K562 (cell line): ENCODE results near the gene DHDDS. TPM values are rescaled to one million over a fixed set of nuclear protein-coding genes. Genes with fewer than 3 reads are reported as not detected.

Source experiments
- BCOR ChIP-seq: fragments of 450-650 bp; IDR thresholded peaks from 2 replicates; pipeline ENCODE4 v1.6.1; 2016
- CREB1 ChIP-seq, 2 experiments: sonication (generic) in 1 of 2; formaldehyde crosslinking in 1 of 2; IDR thresholded peaks; 2 replicates each; pipeline versions ENCODE4 v1.6.1 to v1.8.0; 2012 to 2022; ENCODE audit warnings: inconsistent platforms in 1 of 2, mild to moderate bottlenecking in 1 of 2, missing genetic modification reagents in 1 of 2, moderate library complexity in 1 of 2
- EHMT2 ChIP-seq: fragments of 450-650 bp; IDR thresholded peaks from 2 replicates; pipeline ENCODE4 v1.6.1; 2018; ENCODE audit warnings: antibody characterized with exemption
- ETS1 ChIP-seq: conservative IDR thresholded peaks from 2 replicates; pipeline ENCODE4 v1.6.1; 2011; ENCODE audit warnings: low read depth, mild to moderate bottlenecking, low read length; ENCODE audit not compliant: control insufficient read depth
- HCFC1 ChIP-seq: IDR thresholded peaks from 2 replicates; pipeline ENCODE4 v1.6.1; 2012; ENCODE audit warnings: low read depth, low read length, improper control_type of control experiment
- KLF10 ChIP-seq: fragments of 250-450 bp; sonication (Bioruptor Pico); IDR thresholded peaks from 2 replicates; pipeline ENCODE4 v1.6.1; 2021; ENCODE audit warnings: matching md5 sums
- NR2C2 ChIP-seq, 2 experiments: fragments of 200-800 bp in 1 of 2; sonication (Bioruptor generic) in 1 of 2; sonication (generic) in 1 of 2; formaldehyde crosslinking in 1 of 2; IDR thresholded peaks; 2 replicates each; pipeline versions ENCODE4 v1.6.1 to v1.8.0; 2016 to 2022; ENCODE audit warnings: mild to moderate bottlenecking in 1 of 2, missing compliant biosample characterization in 1 of 2, missing genetic modification characterization in 1 of 2, missing genetic modification reagents in 1 of 2
- ZBTB40 ChIP-seq, 2 experiments: fragments of 450-650 bp in 1 of 2; sonication (generic) in 1 of 2; formaldehyde crosslinking in 1 of 2; IDR thresholded peaks; 2 replicates each; pipeline versions ENCODE4 v1.7.1 to v1.9.0; 2016 to 2022; ENCODE audit warnings: inconsistent platforms in 1 of 2, mild to moderate bottlenecking in 1 of 2, missing genetic modification reagents in 1 of 2
- ZNF165 ChIP-seq: fragments of 250-450 bp; sonication (Bioruptor Pico); IDR thresholded peaks from 2 replicates; pipeline ENCODE4 v1.4.0; 2020; ENCODE audit warnings: borderline replicate concordance
- ZNF384 ChIP-seq: IDR thresholded peaks from 2 replicates; pipeline ENCODE4 v1.6.1; 2012; ENCODE audit warnings: low read depth, low read length, improper control_type of control experiment
- ZNF79 ChIP-seq: fragments of 250-450 bp; sonication (Bioruptor Pico); IDR thresholded peaks from 2 replicates; pipeline ENCODE4 v1.4.0; 2020; ENCODE audit warnings: low read depth, mild to moderate bottlenecking, moderate library complexity
- polyA plus RNA-seq, 8 experiments: library from polyadenylated mRNA; depleted of rRNA in 4 of 8; stranded (reverse) in 5 of 8; unstranded in 3 of 8; fragments of >200 nt; fragmentation: Nextera tagmentation in 2 of 8; fragmentation: Illumina TruSeq in 1 of 8; extraction: Ambion mirVana in 2 of 8; extraction: Trizol in 1 of 8; gene quantifications; 2 replicates each; pipeline versions ENCODE4 v1.2.1 to v1.2.3, GENCODE V29; 2011 to 2014; ENCODE audit warnings: inconsistent platforms in 1 of 8, missing spikeins in 1 of 8
- total RNA-seq, 7 experiments: library from RNA; depleted of rRNA in 6 of 7; stranded (reverse); fragments of >200 nt in 6 of 7; fragmentation: Illumina TruSeq in 2 of 7; extraction: Trizol in 2 of 7; gene quantifications; 2 replicates each; pipeline versions ENCODE4 v1.2.1 to v1.2.3, GENCODE V29; 2011 to 2021; ENCODE audit warnings: low replicate concordance in 1 of 7

Gene DHDDS
- total and polyA plus RNA-seq, 9 of the 15 experiments (the other 6 are each of a cell fraction or from before 2014, with no cell fraction given) = 33.3 to 55.0 (median 44.3) TPM

GRCh38 chr1:26472320-26472900, 40.3 kb downstream of the DHDDS start, which contains the start of gene HMGN2 (continued):
- TF ChIP-seq CREB1 (IDR thresholded peaks at IDR 0.05) (no peak), CREB1 (CRISPR knock-in tag; IDR thresholded peaks at IDR 0.05) (no peak; the same call in 1 of the 2 replicates), HCFC1 (peak; percentile 10; the same call in 1 of the 2 replicates), BCOR (no peak), ZNF165 (CRISPR knock-in tag) (no peak), ETS1 (peak; percentile 27; the same call in 1 of the 2 replicates), KLF10 (CRISPR knock-in tag) (no peak), EHMT2 (no peak), ZNF79 (CRISPR knock-in tag) (no peak), ZBTB40 (IDR thresholded peaks at IDR 0.05) (peak; percentile 97), ZBTB40 (CRISPR knock-in tag; IDR thresholded peaks at IDR 0.05) (peak; percentile 95), ZNF384 (peak; percentile 50), NR2C2 (CRISPR knock-in tag; IDR thresholded peaks at IDR 0.05) (peak; percentile 67; the same call in 1 of the 2 replicates), NR2C2 (tag; IDR thresholded peaks at IDR 0.05) (peak; percentile 73; the same call in 1 of the 2 replicates)
